ENCODE data around the gene PDE11A. TPM values are rescaled to one million over a fixed set of nuclear protein-coding genes. Genes with fewer than 3 reads are reported as not detected.

PDE11A gene
- polyA plus RNA-seq, 1 donor = 1.5 TPM

- H3K4me3 ChIP-seq (ENCODE audit: low read length) = no peak overlapping the region
- H3K36me3 ChIP-seq (ENCODE audit: control insufficient read depth, insufficient read depth, low read length) = no peaks in the 10 kb centered on the region
- H3K27me3 ChIP-seq (ENCODE audit: control insufficient read depth, insufficient read depth, low read length) = no peaks in the 10 kb centered on the region
- H3K4me1 ChIP-seq (ENCODE audit: control insufficient read depth, insufficient read depth, low read length) = peaks cover 2% of the 10 kb centered on the region
- H3K9me3 ChIP-seq (ENCODE audit: control insufficient read depth, low read depth, low read length) = no peaks in the 10 kb centered on the region
- no peak for DNase-seq
- no peak overlapping the region for H3K27ac ChIP-seq (ENCODE audit: low read length)
Measured at GRCh38 chr2:177592945-177593344, 479.6 kb downstream of the PDE11A start.

- WGBS (ENCODE audit: insufficient coverage, low lambda C conversion rate) = no CpG with 5 or more reads among the region's 2 CpGs
- DNase-seq = no peak
- Histone ChIP-seq H3K4me3 (ENCODE audit: low read length) (no peak overlapping the region), H3K36me3 (ENCODE audit: control insufficient read depth, insufficient read depth, low read length) (no peaks in the 10 kb centered on the region), H3K27me3 (ENCODE audit: control insufficient read depth, insufficient read depth, low read length) (no peaks in the 10 kb centered on the region), H3K9me3 (ENCODE audit: control insufficient read depth, low read depth, low read length) (no peaks in the 10 kb centered on the region), H3K27ac (ENCODE audit: low read length) (no peak overlapping the region), H3K4me1 (ENCODE audit: control insufficient read depth, insufficient read depth, low read length) (no peaks in the 10 kb centered on the region)
Measured at GRCh38 chr2:177592397-177592796, 480.2 kb downstream of the PDE11A start.

GRCh38 chr2:177589186-177589585 is 483.4 kb downstream of the PDE11A start:
- no peaks in the 10 kb centered on the region for H3K36me3 ChIP-seq (ENCODE audit: control insufficient read depth, insufficient read depth, low read length)
- no peak overlapping the region for H3K4me3 ChIP-seq (ENCODE audit: low read length)
- H3K4me1 ChIP-seq (ENCODE audit: control insufficient read depth, insufficient read depth, low read length) = no peaks in the 10 kb centered on the region
- WGBS (ENCODE audit: insufficient coverage, low lambda C conversion rate) = no CpG with 5 or more reads among the region's 1 CpG
- DNase-seq = no peak
- H3K27me3 ChIP-seq (ENCODE audit: control insufficient read depth, insufficient read depth, low read length) = no peaks in the 10 kb centered on the region
- H3K27ac ChIP-seq (ENCODE audit: low read length) = no peak overlapping the region
- H3K9me3 ChIP-seq (ENCODE audit: control insufficient read depth, low read depth, low read length) = no peaks in the 10 kb centered on the region

- Histone ChIP-seq H3K27me3 (ENCODE audit: control insufficient read depth, insufficient read depth, low read length) (no peaks in the 10 kb centered on the region), H3K36me3 (ENCODE audit: control insufficient read depth, insufficient read depth, low read length) (no peaks in the 10 kb centered on the region), H3K4me3 (ENCODE audit: low read length) (no peak overlapping the region), H3K27ac (ENCODE audit: low read length) (no peak overlapping the region), H3K9me3 (ENCODE audit: control insufficient read depth, low read depth, low read length) (no peaks in the 10 kb centered on the region), H3K4me1 (ENCODE audit: control insufficient read depth, insufficient read depth, low read length) (no peaks in the 10 kb centered on the region)
- no peak for DNase-seq
- no CpG with 5 or more reads among the region's 3 CpGs for WGBS (ENCODE audit: insufficient coverage, low lambda C conversion rate)
Measured at GRCh38 chr2:177588671-177589070, 483.9 kb downstream of the PDE11A start.

- Histone ChIP-seq H3K4me1 (ENCODE audit: control insufficient read depth, insufficient read depth, low read length) (no peaks in the 10 kb centered on the region), H3K36me3 (ENCODE audit: control insufficient read depth, insufficient read depth, low read length) (no peaks in the 10 kb centered on the region), H3K27me3 (ENCODE audit: control insufficient read depth, insufficient read depth, low read length) (no peaks in the 10 kb centered on the region), H3K9me3 (ENCODE audit: control insufficient read depth, low read depth, low read length) (no peaks in the 10 kb centered on the region), H3K4me3 (ENCODE audit: low read length) (no peak overlapping the region), H3K27ac (ENCODE audit: low read length) (no peak overlapping the region)
- DNase-seq = no peak
- WGBS (ENCODE audit: insufficient coverage, low lambda C conversion rate) = no CpG with 5 or more reads among the region's 1 CpG
Measured at GRCh38 chr2:177587371-177587770, 485.2 kb downstream of the PDE11A start.

DNA sequence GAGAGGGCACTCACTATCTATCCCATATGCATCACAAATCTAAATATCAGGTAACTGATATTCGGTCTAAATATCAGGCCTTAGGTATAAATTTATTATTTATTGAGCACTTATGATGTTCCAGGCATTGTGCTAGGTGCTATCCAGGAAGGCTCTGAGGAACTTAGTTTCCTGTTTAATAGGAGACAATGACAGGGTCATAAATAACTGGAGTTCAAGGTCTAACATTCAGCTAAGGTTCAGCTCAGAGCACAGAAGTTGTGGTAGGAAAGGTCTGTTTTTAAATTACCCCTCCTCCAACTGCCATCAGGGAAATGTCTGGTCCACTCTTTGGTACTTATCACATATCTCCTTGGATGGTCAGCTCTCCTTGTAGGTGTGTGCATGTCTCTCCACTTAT is 486.4 kb downstream of the PDE11A start:
- no peaks in the 10 kb centered on the region for H3K9me3 ChIP-seq (ENCODE audit: control insufficient read depth, low read depth, low read length)
- no peak overlapping the region for H3K27ac ChIP-seq (ENCODE audit: low read length)
- no peaks in the 10 kb centered on the region for H3K36me3 ChIP-seq (ENCODE audit: control insufficient read depth, insufficient read depth, low read length)
- no CpG with 5 or more reads among the region's 1 CpG for WGBS (ENCODE audit: insufficient coverage, low lambda C conversion rate)
- no peaks in the 10 kb centered on the region for H3K27me3 ChIP-seq (ENCODE audit: control insufficient read depth, insufficient read depth, low read length)
- peak in 1 of 2 donors; percentile 34 for DNase-seq
- no peaks in the 10 kb centered on the region for H3K4me1 ChIP-seq (ENCODE audit: control insufficient read depth, insufficient read depth, low read length)
- no peak overlapping the region for H3K4me3 ChIP-seq (ENCODE audit: low read length)

- no peak overlapping the region for H3K4me3 ChIP-seq (ENCODE audit: low read length)
- DNase-seq = peak in 1 of 2 donors; percentile 32
- H3K9me3 ChIP-seq (ENCODE audit: control insufficient read depth, low read depth, low read length) = no peaks in the 10 kb centered on the region
- no CpG with 5 or more reads among the region's 5 CpGs for WGBS (ENCODE audit: insufficient coverage, low lambda C conversion rate)
- H3K4me1 ChIP-seq (ENCODE audit: control insufficient read depth, insufficient read depth, low read length) = no peaks in the 10 kb centered on the region
- H3K36me3 ChIP-seq (ENCODE audit: control insufficient read depth, insufficient read depth, low read length) = no peaks in the 10 kb centered on the region
- H3K27ac ChIP-seq (ENCODE audit: low read length) = no peak overlapping the region
- no peaks in the 10 kb centered on the region for H3K27me3 ChIP-seq (ENCODE audit: control insufficient read depth, insufficient read depth, low read length)
Measured at GRCh38 chr2:177585234-177585863, 487.2 kb downstream of the PDE11A start.

GRCh38 chr2:177584030-177584692 is 488.4 kb downstream of the PDE11A start:
- Histone ChIP-seq H3K27ac (ENCODE audit: low read length) (no peak overlapping the region), H3K36me3 (ENCODE audit: control insufficient read depth, insufficient read depth, low read length) (no peaks in the 10 kb centered on the region), H3K4me1 (ENCODE audit: control insufficient read depth, insufficient read depth, low read length) (peaks cover 3% of the 10 kb centered on the region), H3K9me3 (ENCODE audit: control insufficient read depth, low read depth, low read length) (no peaks in the 10 kb centered on the region), H3K4me3 (ENCODE audit: low read length) (no peak overlapping the region), H3K27me3 (ENCODE audit: control insufficient read depth, insufficient read depth, low read length) (no peaks in the 10 kb centered on the region)
- no peak for DNase-seq
- 80% methylated on average over 1 of the region's 6 CpGs for WGBS (ENCODE audit: insufficient coverage, low lambda C conversion rate)

DNA sequence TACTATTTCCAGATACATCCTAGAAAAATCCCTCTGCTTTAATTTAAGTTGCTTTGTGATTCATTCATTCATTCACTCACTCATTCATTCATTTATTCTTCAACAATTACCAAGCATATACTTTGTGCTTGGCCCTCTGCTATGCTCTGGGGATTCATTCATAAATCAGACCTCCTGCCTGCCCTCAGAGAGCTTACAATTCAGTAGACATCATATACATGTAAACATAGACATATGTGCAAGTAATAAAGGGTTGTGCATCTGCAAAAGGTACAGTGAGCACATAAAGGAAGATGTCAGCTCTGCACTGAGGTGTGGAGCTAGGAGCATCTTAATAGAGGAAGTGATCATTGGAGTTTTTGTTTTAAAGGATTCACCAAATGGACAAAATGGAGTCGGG is 490.6 kb downstream of the PDE11A start:
- Histone ChIP-seq H3K4me3 (ENCODE audit: low read length) (no peak overlapping the region), H3K36me3 (ENCODE audit: control insufficient read depth, insufficient read depth, low read length) (no peaks in the 10 kb centered on the region), H3K27me3 (ENCODE audit: control insufficient read depth, insufficient read depth, low read length) (no peaks in the 10 kb centered on the region), H3K4me1 (ENCODE audit: control insufficient read depth, insufficient read depth, low read length) (peaks cover 3% of the 10 kb centered on the region), H3K9me3 (ENCODE audit: control insufficient read depth, low read depth, low read length) (no peaks in the 10 kb centered on the region), H3K27ac (ENCODE audit: low read length) (no peak overlapping the region)
- no CpG with 5 or more reads among the region's 1 CpG for WGBS (ENCODE audit: insufficient coverage, low lambda C conversion rate)
- no peak for DNase-seq

DNA sequence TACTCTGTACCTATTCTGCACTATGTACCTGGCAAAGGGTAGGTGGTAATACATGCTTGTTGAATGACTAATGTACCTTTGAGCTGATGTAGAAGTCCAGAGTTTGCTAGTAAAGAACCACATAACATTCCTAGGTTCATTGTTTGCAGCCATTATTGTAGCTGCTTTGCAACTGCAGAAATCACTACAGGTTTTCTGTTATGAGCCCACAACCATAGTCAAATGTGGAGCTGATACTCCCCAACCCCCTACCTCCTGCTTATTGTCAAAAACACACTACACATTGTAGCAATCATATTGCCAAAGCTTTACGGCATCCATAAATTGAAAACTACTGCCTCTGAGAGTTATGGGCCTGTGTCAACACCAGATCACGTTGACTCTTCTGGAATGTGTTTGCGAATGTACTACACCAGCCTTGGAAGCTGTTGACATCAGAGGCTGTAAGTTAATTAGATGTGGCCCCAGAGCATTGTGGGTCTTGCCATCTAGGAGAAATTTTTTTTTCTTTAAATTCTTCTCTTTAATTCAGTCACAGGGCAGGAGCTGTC is 493.0 kb downstream of the PDE11A start:
- peak in 1 of 2 donors; percentile 44 for DNase-seq
- Histone ChIP-seq H3K36me3 (ENCODE audit: control insufficient read depth, insufficient read depth, low read length) (no peaks in the 10 kb centered on the region), H3K27me3 (ENCODE audit: control insufficient read depth, insufficient read depth, low read length) (no peaks in the 10 kb centered on the region), H3K4me3 (ENCODE audit: low read length) (no peak overlapping the region), H3K4me1 (ENCODE audit: control insufficient read depth, insufficient read depth, low read length) (peaks cover 3% of the 10 kb centered on the region), H3K9me3 (ENCODE audit: control insufficient read depth, low read depth, low read length) (no peaks in the 10 kb centered on the region), H3K27ac (ENCODE audit: low read length) (no peak overlapping the region)
- 60% methylated on average over 1 of the region's 3 CpGs for WGBS (ENCODE audit: insufficient coverage, low lambda C conversion rate)

DNA sequence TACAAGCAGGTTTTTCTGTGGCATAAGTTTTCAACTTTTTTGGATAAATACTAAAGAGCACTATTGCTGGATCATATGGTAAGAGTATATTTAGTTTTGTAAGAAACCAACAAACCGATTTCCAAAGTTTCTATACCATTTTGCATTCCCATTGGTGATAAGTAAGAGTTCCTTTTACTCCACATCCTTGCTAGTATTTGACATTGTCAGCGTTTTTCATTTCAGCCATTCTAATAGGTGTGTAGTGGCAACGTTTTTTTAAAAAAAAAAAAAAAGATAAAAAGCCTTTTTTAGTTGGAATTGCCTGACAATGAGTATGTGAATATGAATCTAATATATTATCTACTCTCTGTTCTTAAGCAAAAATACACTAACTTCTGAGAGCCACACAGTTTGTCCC is 494.1 kb downstream of the PDE11A start:
- DNase-seq = no peak
- Histone ChIP-seq H3K9me3 (ENCODE audit: control insufficient read depth, low read depth, low read length) (no peaks in the 10 kb centered on the region), H3K4me1 (ENCODE audit: control insufficient read depth, insufficient read depth, low read length) (peaks cover 3% of the 10 kb centered on the region), H3K27ac (ENCODE audit: low read length) (no peak overlapping the region), H3K4me3 (ENCODE audit: low read length) (no peak overlapping the region), H3K27me3 (ENCODE audit: control insufficient read depth, insufficient read depth, low read length) (no peaks in the 10 kb centered on the region), H3K36me3 (ENCODE audit: control insufficient read depth, insufficient read depth, low read length) (no peaks in the 10 kb centered on the region)
- 100% methylated on average over 2 of the region's 3 CpGs for WGBS (ENCODE audit: insufficient coverage, low lambda C conversion rate)

Measured in large intestine (tissue), 3 donors.